DND-41 (cell line): ENCODE results near the gene CSRNP3.

Experiments used
- ATAC-seq: fragments of 200-7000 bp; cut with Tn5 transposase; 3 replicates; pipeline ENCODE4 v1.9.1; 2021; ENCODE audit warnings: low read depth; ENCODE audit not compliant: insufficient read depth
- DNase-seq: peaks from one replicate; pipeline ENCODE4 v3.0.0-alpha.2; 2020
- H2AFZ ChIP-seq: 2 replicates; pipeline ENCODE4 v1.6.0; 2012; ENCODE audit warnings: low read depth, low read length
- H3K27ac ChIP-seq: 2 replicates; pipeline ENCODE4 v1.5.1; 2012; ENCODE audit warnings: low read length, inconsistent platforms
- H3K27me3 ChIP-seq: fragments of 200-600 bp; sonication (generic); 2 replicates; pipeline ENCODE4 v1.6.0; 2012; ENCODE audit warnings: low read length, mild to moderate bottlenecking, inconsistent platforms; ENCODE audit not compliant: insufficient read depth, poor library complexity
- H3K36me3 ChIP-seq: 2 replicates; pipeline ENCODE4 v1.5.1; 2012; ENCODE audit warnings: low read length, inconsistent platforms; ENCODE audit not compliant: insufficient read depth
- H3K4me1 ChIP-seq: 2 replicates; pipeline ENCODE4 v1.5.1; 2012; ENCODE audit warnings: mild to moderate bottlenecking, low read length; ENCODE audit not compliant: insufficient read depth
- H3K4me2 ChIP-seq: 2 replicates; pipeline ENCODE4 v1.6.0; 2012; ENCODE audit warnings: mild to moderate bottlenecking, moderate library complexity, low read length, inconsistent platforms; ENCODE audit not compliant: insufficient read depth
- H3K4me3 ChIP-seq, 2 experiments: fragments of 200-600 bp in 1 of 2; shearing (Covaris generic) in 1 of 2; 2 replicates each; pipeline ENCODE4 v1.5.1; 2012 to 2016; ENCODE audit warnings: inconsistent platforms in 2 of 2, low read length in 2 of 2, mild to moderate bottlenecking in 2 of 2, low read depth in 1 of 2, moderate library complexity in 1 of 2
- H3K79me2 ChIP-seq: 2 replicates; pipeline ENCODE4 v1.6.0; 2012; ENCODE audit warnings: low read length, inconsistent platforms; ENCODE audit not compliant: insufficient read depth
- H3K9ac ChIP-seq: 2 replicates; pipeline ENCODE4 v1.6.0; 2012; ENCODE audit warnings: low read depth, mild to moderate bottlenecking, inconsistent platforms, low read length, moderate library complexity
- H3K9me3 ChIP-seq: 2 replicates; pipeline ENCODE4 v1.5.1; 2012; ENCODE audit warnings: low read length, moderate library complexity, mild to moderate bottlenecking, inconsistent platforms; ENCODE audit not compliant: insufficient read depth, severe bottlenecking
- H4K20me1 ChIP-seq: 2 replicates; pipeline ENCODE4 v1.6.0; 2012; ENCODE audit warnings: low read length; ENCODE audit not compliant: insufficient read depth
- CTCF ChIP-seq: IDR thresholded peaks from 2 replicates; pipeline ENCODE4 v1.5.1; 2012; ENCODE audit warnings: borderline replicate concordance, low read length, moderate library complexity, mild to moderate bottlenecking; ENCODE audit not compliant: poor library complexity, severe bottlenecking; ENCODE audit errors: extremely low read depth
- EZH2 ChIP-seq: IDR thresholded peaks from 3 replicates; pipeline ENCODE4 v1.6.1; 2012; ENCODE audit warnings: borderline replicate concordance, low read depth, mild to moderate bottlenecking, moderate library complexity, low read length, inconsistent platforms; ENCODE audit not compliant: severe bottlenecking

Gene CSRNP3

GRCh38 chr2:165693838-165694237 lies 224.3 kb downstream of the CSRNP3 start:
- Histone ChIP-seq H3K79me2 (no peaks in the 10 kb centered on the region), H3K9ac (no peak overlapping the region), H3K4me1 (no peaks in the 10 kb centered on the region), H3K27ac (no peak overlapping the region), H3K36me3 (no peaks in the 10 kb centered on the region), H2AFZ (no peak overlapping the region), H3K27me3 (no peaks in the 10 kb centered on the region), H4K20me1 (no peaks in the 10 kb centered on the region), H3K4me2 (no peak overlapping the region), H3K4me3 (no peak overlapping the region), H3K9me3 (no peaks in the 10 kb centered on the region)
- DNase-seq (no peak), ATAC-seq (no peak)
- TF ChIP-seq EZH2 (no peak), CTCF (no peak)

GRCh38 chr2:165697748-165698443 lies 228.4 kb downstream of the CSRNP3 start:
- H3K9ac ChIP-seq, result no peak overlapping the region
- no peaks in the 10 kb centered on the region for H4K20me1 ChIP-seq
- H3K36me3 ChIP-seq, result no peaks in the 10 kb centered on the region
- no peak overlapping the region for H3K27ac ChIP-seq
- H2AFZ ChIP-seq, result no peak overlapping the region
- no peak for ATAC-seq
- H3K4me2 ChIP-seq, result no peak overlapping the region
- no peaks in the 10 kb centered on the region for H3K4me1 ChIP-seq
- H3K4me3 ChIP-seq, result no peak overlapping the region
- TF ChIP-seq CTCF (no peak), EZH2 (no peak)
- H3K9me3 ChIP-seq, result no peaks in the 10 kb centered on the region
- H3K79me2 ChIP-seq, result no peaks in the 10 kb centered on the region
- peaks cover 5% of the 10 kb centered on the region for H3K27me3 ChIP-seq
- no peak for DNase-seq

- TF ChIP-seq CTCF (peak; percentile 57), EZH2 (no peak)
- H3K9ac ChIP-seq, result no peak overlapping the region
- H3K27ac ChIP-seq, result no peak overlapping the region
- H3K36me3 ChIP-seq, result no peaks in the 10 kb centered on the region
- H3K4me3 ChIP-seq, result no peak overlapping the region
- no peaks in the 10 kb centered on the region for H3K79me2 ChIP-seq
- H3K4me2 ChIP-seq, result no peak overlapping the region
- ATAC-seq (peak; percentile 73; the same call in 1 of the 3 replicates), DNase-seq (peak; percentile 11)
- H3K4me1 ChIP-seq, result no peaks in the 10 kb centered on the region
- no peaks in the 10 kb centered on the region for H4K20me1 ChIP-seq
- no peaks in the 10 kb centered on the region for H3K9me3 ChIP-seq
- H2AFZ ChIP-seq, result peak overlapping the region; percentile 47; the same call in 1 of the 2 replicates
- peaks cover 5% of the 10 kb centered on the region for H3K27me3 ChIP-seq
These were observed 229.0 kb downstream of the CSRNP3 start for GRCh38 chr2:165698444-165698884.
